ENCODE results near the gene WWC2.

WWC2 gene

DNA sequence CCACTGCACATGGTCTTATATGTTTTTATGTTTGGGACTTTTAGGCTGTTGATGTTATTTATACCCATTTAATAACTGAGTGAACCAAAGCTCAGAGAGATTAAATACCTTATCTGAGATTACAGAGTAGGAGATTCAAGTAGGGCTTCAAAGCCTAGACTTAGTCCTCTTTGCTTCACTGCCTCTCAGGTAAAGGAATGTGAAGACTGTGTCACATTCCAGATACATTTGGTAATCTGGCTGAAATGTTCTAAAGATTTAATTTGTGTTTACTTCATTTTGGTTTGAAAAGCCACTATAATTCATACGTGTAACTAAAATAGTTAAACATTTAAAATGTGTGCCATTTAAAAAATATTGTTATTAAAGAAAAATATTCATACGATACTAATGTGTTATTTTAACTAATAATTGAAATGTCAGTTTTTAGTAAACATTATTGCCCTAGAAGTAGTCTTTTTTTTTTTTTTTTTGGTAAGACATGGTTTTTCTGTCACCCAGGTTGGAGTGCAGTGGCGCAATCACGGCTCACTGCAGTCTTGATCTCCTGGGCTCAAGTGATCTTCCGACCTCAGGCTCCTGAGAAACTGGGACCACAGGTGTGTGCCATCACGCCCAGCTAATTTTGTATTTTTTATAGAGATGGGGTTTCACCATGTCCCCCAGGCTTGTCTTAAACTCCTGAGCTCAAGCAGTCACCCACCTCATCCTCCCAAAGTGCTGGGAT lies 54.3 kb downstream of the WWC2 start:
- no peak for TF ChIP-seq JUND (IDR thresholded peaks at IDR 0.05; ENCODE audit: low read depth)
- DNase-seq (ENCODE audit: low read depth in 1 of 2, low spot score in 1 of 2) = no peak
- in situ Hi-C loops (cut with HindIII; ENCODE audit: low pct_unique_long_range_greater_than_20kb, low sequenced_read_pairs) = no loop called here

GRCh38 chr4:183154701-183155391 lies 55.8 kb downstream of the WWC2 start:
- DNase-seq (ENCODE audit: low read depth in 1 of 2, low spot score in 1 of 2) = no peak
- no peak for TF ChIP-seq JUND (IDR thresholded peaks at IDR 0.05; ENCODE audit: low read depth)
- in situ Hi-C loops (cut with HindIII; ENCODE audit: low pct_unique_long_range_greater_than_20kb, low sequenced_read_pairs) = no loop called here

- TF ChIP-seq JUND (IDR thresholded peaks at IDR 0.05; ENCODE audit: low read depth) = no peak
Measured at GRCh38 chr4:183155450-183156184, 56.6 kb downstream of the WWC2 start.

DNA sequence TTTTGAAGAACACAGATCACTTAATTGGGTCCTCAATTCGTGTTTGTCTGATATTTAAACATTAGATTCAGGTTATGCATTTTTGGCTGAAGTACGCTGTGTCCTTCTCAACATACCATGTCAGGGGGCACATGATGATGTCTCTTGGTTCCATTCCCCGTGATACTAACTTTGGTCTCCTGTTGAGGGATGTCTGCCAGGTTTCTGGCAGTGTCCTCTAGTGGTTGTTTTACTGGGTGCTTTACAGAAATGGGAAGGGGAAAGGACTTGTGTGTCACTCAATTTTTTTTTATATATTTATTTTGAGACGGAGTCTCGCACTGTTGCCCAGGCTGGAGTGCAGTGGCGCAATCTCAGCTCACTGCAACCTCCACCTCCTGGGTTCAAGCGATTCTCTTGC lies 58.2 kb downstream of the WWC2 start:
- in situ Hi-C loops (cut with HindIII; ENCODE audit: low pct_unique_long_range_greater_than_20kb, low sequenced_read_pairs) = no loop called here
- DNase-seq (ENCODE audit: low read depth in 1 of 2, low spot score in 1 of 2) = no peak
- TF ChIP-seq JUND (IDR thresholded peaks at IDR 0.05; ENCODE audit: low read depth) = no peak

More at GRCh38 chr4:183155450-183156184, 56.6 kb downstream of the WWC2 start:
- no peak for DNase-seq (ENCODE audit: low read depth in 1 of 2, low spot score in 1 of 2)
- in situ Hi-C loops (cut with HindIII; ENCODE audit: low pct_unique_long_range_greater_than_20kb, low sequenced_read_pairs) = no loop called here

- no peak for DNase-seq (ENCODE audit: low read depth in 1 of 2, low spot score in 1 of 2)
- no peak for TF ChIP-seq JUND (IDR thresholded peaks at IDR 0.05; ENCODE audit: low read depth)
- in situ Hi-C loops (cut with HindIII; ENCODE audit: low pct_unique_long_range_greater_than_20kb, low sequenced_read_pairs) = no loop called here
Measured at GRCh38 chr4:183158062-183158461, 59.0 kb downstream of the WWC2 start.

DNA sequence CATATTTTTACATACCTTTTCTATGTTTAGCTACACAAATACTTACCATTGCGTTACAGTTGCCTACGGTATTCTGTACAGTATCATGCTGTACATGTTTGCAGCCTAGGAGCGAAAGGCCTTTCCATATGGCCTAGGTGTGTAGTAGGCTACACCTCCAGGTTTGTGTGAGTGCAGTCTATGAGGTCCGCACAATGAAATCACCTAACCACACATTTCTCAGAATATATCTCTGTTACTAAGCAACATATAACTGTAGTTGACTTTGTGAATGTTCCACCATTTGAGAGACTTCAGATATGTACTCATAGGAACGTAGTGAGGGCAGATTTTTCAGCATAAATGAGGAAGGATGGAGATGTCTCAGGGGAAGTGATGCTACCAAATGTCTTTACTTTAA lies 62.6 kb downstream of the WWC2 start:
- TF ChIP-seq JUND (IDR thresholded peaks at IDR 0.05; ENCODE audit: low read depth) = no peak
- in situ Hi-C loops (cut with HindIII; ENCODE audit: low pct_unique_long_range_greater_than_20kb, low sequenced_read_pairs) = no loop called here
- DNase-seq (ENCODE audit: low read depth in 1 of 2, low spot score in 1 of 2) = no peak

DNA sequence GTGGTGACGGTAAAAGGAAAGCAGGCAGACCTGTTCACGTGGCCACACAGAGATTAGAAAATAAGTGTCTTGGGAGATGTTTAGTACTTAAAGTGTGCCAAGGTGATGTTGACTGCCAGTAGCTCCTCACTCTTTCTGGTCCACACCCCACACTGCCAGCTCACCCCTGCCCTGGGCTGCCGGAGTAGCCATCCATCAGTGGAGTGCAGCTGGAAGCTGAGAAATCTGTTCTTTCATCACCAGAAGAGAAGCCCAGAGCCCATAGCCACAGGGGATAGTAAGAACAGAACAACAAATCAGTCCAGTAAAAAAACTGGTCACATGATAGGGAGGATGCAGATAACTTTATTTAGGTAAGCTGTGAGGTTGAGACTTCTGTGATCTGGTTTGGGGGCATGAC lies 64.1 kb downstream of the WWC2 start:
- in situ Hi-C loops (cut with HindIII; ENCODE audit: low pct_unique_long_range_greater_than_20kb, low sequenced_read_pairs) = no loop called here
- TF ChIP-seq JUND (IDR thresholded peaks at IDR 0.05; ENCODE audit: low read depth) = no peak
- no peak for DNase-seq (ENCODE audit: low read depth in 1 of 2, low spot score in 1 of 2)

GRCh38 chr4:183164963-183165362 lies 65.9 kb downstream of the WWC2 start:
- DNase-seq (ENCODE audit: low read depth in 1 of 2, low spot score in 1 of 2) = no peak
- TF ChIP-seq JUND (IDR thresholded peaks at IDR 0.05; ENCODE audit: low read depth) = no peak
- in situ Hi-C loops (cut with HindIII; ENCODE audit: low pct_unique_long_range_greater_than_20kb, low sequenced_read_pairs) = no loop called here

- in situ Hi-C loops (cut with HindIII; ENCODE audit: low pct_unique_long_range_greater_than_20kb, low sequenced_read_pairs) = no loop called here
- TF ChIP-seq JUND (IDR thresholded peaks at IDR 0.05; ENCODE audit: low read depth) = no peak
- no peak for DNase-seq (ENCODE audit: low read depth in 1 of 2, low spot score in 1 of 2)
Measured at GRCh38 chr4:183165376-183165775, 66.3 kb downstream of the WWC2 start.

- in situ Hi-C loops (cut with HindIII; ENCODE audit: low pct_unique_long_range_greater_than_20kb, low sequenced_read_pairs) = no loop called here
- no peak for TF ChIP-seq JUND (IDR thresholded peaks at IDR 0.05; ENCODE audit: low read depth)
- no peak for DNase-seq (ENCODE audit: low read depth in 1 of 2, low spot score in 1 of 2)
Measured at GRCh38 chr4:183170894-183171293, 71.8 kb downstream of the WWC2 start.

DNA sequence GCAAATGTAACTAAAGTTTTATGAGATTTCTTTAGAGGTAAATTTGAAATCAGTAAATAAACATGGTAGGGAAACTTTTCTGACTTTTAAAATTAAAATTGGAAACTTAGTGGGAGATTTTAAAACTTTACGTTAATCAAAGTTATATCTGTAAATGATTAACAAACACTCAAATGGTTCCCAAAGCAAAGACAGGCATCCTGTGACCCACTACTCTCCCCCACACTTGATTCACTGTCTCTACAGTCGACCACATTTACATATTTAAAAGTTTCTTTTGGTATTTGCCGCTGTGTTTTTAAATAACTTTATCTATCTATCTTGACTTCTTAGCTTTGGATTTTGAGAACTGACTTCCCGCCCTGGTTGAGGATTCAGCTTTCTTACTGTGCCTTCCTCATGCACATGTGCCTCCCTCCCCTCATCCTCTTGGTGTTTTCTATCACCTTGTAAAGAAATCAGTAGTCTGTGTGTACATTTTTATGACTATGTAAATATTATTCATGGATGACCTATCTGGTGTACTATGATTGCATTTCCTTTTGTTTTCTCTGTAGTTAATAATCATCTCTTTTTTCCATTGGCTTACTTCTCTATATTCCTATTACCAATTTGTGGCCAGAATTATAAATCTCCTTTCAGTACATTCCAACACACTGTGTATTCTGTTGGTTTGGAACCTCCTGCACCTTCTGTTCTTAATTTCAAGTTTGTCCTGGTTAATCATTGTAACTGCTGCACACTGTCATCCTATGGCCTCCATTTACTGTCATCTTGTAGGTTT lies 72.6 kb downstream of the WWC2 start:
- in situ Hi-C loops (cut with HindIII; ENCODE audit: low pct_unique_long_range_greater_than_20kb, low sequenced_read_pairs) = no loop called here
- no peak for TF ChIP-seq JUND (IDR thresholded peaks at IDR 0.05; ENCODE audit: low read depth)
- DNase-seq (ENCODE audit: low read depth in 1 of 2, low spot score in 1 of 2) = no peak

DNA sequence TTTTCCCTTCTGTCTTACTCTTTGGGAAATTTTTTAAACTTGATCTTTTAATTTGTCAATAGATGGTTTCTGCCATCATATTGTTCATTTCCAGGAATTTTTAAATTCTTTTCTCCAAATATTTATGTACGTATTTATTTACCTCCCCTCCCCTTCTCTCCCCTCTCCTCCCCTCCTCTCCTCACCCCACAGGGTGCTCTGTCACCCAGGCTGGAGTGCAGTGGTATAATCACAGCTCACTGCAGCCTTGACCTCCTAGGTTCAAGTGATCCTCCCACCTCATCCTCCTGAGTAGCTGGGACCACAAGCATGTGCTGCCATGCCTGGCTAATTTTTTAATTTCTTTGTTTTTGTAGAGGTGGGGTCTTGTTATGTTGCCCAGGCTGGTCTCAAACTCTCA lies 73.8 kb downstream of the WWC2 start:
- in situ Hi-C loops (cut with HindIII; ENCODE audit: low pct_unique_long_range_greater_than_20kb, low sequenced_read_pairs) = no loop called here
- no peak for DNase-seq (ENCODE audit: low read depth in 1 of 2, low spot score in 1 of 2)
- TF ChIP-seq JUND (IDR thresholded peaks at IDR 0.05; ENCODE audit: low read depth) = no peak
